ENCODE data around the gene NOL6. TPM values are rescaled to one million over a fixed set of nuclear protein-coding genes. Genes with fewer than 3 reads are reported as not detected.
A peak's percentile ranks its signal among the peaks of the same experiment; 100 is the strongest.

Gene NOL6
- total and polyA plus RNA-seq, 10 of the 15 experiments (the other 5 are each of a cell fraction or from before 2014, with no cell fraction given) = 8.3 to 53.2 (median 33.1) TPM

- no peak overlapping the region for H3K4me2 ChIP-seq (ENCODE audit: control insufficient read depth, insufficient read depth)
- no peaks in the 10 kb centered on the region; a peak in 1 of 4 replicates for H3K36me3 ChIP-seq (ENCODE audit: control insufficient read depth in 2 of 2, insufficient read depth in 2 of 2, low read length in 1 of 2)
- BruUV-seq (replicated peaks) = no TSS peak
- in situ Hi-C loops (cut with MboI) = no loop called here
- RAD21 ChIA-PET (ENCODE audit: unreplicated experiment) = interaction anchor here (0.9 to 2.9 kb wide), 6 partner anchors 13 to 228 kb away, joined by 3 to 18 read pairs (median 10); partner anchors contain the start of gene NOL6
- 24% methylated on average over 11 of the region's 11 CpGs for WGBS (ENCODE audit: insufficient coverage, insufficient replicate concordance, low lambda C conversion rate, missing lambda C conversion rate)
- DNase-seq (ENCODE audit: low read depth, low spot score) (no peak), FAIRE-seq (no peak), ATAC-seq (peak; percentile 8)
- POLR2A ChIA-PET = interaction anchor here (2.8 kb wide), 1 partner anchor 19 kb away, joined by 12 read pairs; the partner anchor contains the start of gene NOL6
- H3K27ac ChIP-seq (ENCODE audit: control insufficient read depth, insufficient read depth) = no peak overlapping the region
- CTCF ChIA-PET = interaction anchor here (1.2 to 8.9 kb wide), 12 partner anchors 11 to 171 kb away, joined by 3 to 154 read pairs (median 10); partner anchors contain the start of genes AQP7 and NOL6
- intact Hi-C loops (cut with micrococcal nuclease; ENCODE audit: unreplicated experiment) = loop anchor here (10.0 kb wide), 1 partner anchor 169 kb away; no protein-coding TSS in a partner anchor
- H3K4me1 ChIP-seq (ENCODE audit: control insufficient read depth, insufficient read depth, low read length) = peaks cover 39% of the 10 kb centered on the region
- H4K20me1 ChIP-seq (ENCODE audit: control insufficient read depth, insufficient read depth) = no peaks in the 10 kb centered on the region
- no peaks in the 10 kb centered on the region for H3K27me3 ChIP-seq (replicated peaks in 1 of 2; ENCODE audit: control insufficient read depth in 2 of 2, insufficient read depth in 2 of 2, low read length in 1 of 2)
- H2AFZ ChIP-seq (ENCODE audit: control insufficient read depth, low read depth, low read length) = no peak overlapping the region
- SMC1A ChIA-PET (ENCODE audit: uncharacterized antibody, unreplicated experiment) = interaction anchor here (1.1 to 3.2 kb wide), 5 partner anchors 10 to 50 kb away, joined by 4 to 20 read pairs (median 10); partner anchors contain the start of gene NOL6
- no peaks in the 10 kb centered on the region for H3K9me3 ChIP-seq (replicated peaks; ENCODE audit: control insufficient read depth, insufficient read depth, low read length)
- H3K9ac ChIP-seq (ENCODE audit: control insufficient read depth, insufficient read depth, low read length) = no peak overlapping the region
- no peak overlapping the region for H3K4me3 ChIP-seq
- no peaks in the 10 kb centered on the region for H3K79me2 ChIP-seq (ENCODE audit: control insufficient read depth, insufficient read depth, low read length)
- TF ChIP-seq TCF3 (IDR thresholded peaks at IDR 0.05; ENCODE audit: borderline replicate concordance, insufficient read depth, low read depth, low read length) (peak; percentile 40; the same call in 1 of the 2 replicates), PAX8 (IDR thresholded peaks at IDR 0.05) (no peak)
Measured at GRCh38 chr9:33453999-33454660, 19.6 kb downstream of the NOL6 start.

DNA sequence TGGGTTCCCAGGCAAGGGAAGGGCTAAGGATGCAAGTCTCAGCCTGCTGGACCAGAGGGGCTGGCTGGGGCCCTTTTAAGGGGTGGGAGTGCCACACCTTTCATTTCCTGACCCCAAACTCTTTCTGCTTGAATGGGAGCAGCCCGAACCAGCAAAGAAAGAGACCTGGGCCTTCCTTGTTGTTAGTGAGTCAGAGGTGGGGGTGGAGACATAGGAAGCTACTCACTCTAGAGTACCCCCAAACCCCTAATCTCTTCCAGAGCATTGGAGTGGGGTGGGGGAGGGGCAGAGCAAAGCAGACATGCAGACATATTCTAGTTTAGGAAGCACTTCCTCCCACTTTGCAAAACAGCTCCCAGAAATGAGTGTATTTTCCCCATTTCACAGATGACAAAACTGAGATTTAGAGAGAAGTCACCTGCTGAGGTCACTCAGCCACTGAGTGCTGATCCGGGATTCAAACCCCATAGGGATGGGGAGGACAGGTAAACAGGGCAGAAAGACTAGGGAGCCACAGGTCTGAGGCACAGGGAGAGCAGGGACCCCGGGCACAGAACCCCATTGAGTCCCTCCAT is 20.4 kb downstream of the NOL6 start:
- H3K79me2 ChIP-seq (ENCODE audit: control insufficient read depth, insufficient read depth, low read length) = no peaks in the 10 kb centered on the region
- POLR2A ChIA-PET = interaction anchor here (2.8 kb wide), 1 partner anchor 20 kb away, joined by 12 read pairs; the partner anchor contains the start of gene NOL6
- no TSS peak for BruUV-seq (replicated peaks)
- SMC1A ChIA-PET (ENCODE audit: uncharacterized antibody, unreplicated experiment) = interaction anchor here (0.7 to 3.2 kb wide), 12 partner anchors 11 to 163 kb away, joined by 3 to 20 read pairs (median 4); partner anchors contain the start of genes NFX1 and NOL6
- WGBS (ENCODE audit: insufficient coverage, insufficient replicate concordance, low lambda C conversion rate, missing lambda C conversion rate) = 19% methylated on average over 3 of the region's 3 CpGs
- no peak overlapping the region for H3K9ac ChIP-seq (ENCODE audit: control insufficient read depth, insufficient read depth, low read length)
- FAIRE-seq (no peak), DNase-seq (ENCODE audit: low read depth, low spot score) (no peak), ATAC-seq (peak; percentile 5; the same call in 2 of the 3 replicates)
- intact Hi-C loops (cut with micrococcal nuclease; ENCODE audit: unreplicated experiment) = loop anchor here (10.0 kb wide), 1 partner anchor 169 kb away; no protein-coding TSS in a partner anchor
- in situ Hi-C loops (cut with MboI) = no loop called here
- peak overlapping the region; percentile 15; the same call in 1 of the 2 replicates for H3K4me2 ChIP-seq (ENCODE audit: control insufficient read depth, insufficient read depth)
- H2AFZ ChIP-seq (ENCODE audit: control insufficient read depth, low read depth, low read length) = no peak overlapping the region
- H3K4me3 ChIP-seq = no peak overlapping the region
- H3K27me3 ChIP-seq (replicated peaks in 1 of 2; ENCODE audit: control insufficient read depth in 2 of 2, insufficient read depth in 2 of 2, low read length in 1 of 2) = no peaks in the 10 kb centered on the region
- RAD21 ChIA-PET (ENCODE audit: unreplicated experiment) = interaction anchor here (0.6 to 2.9 kb wide), 13 partner anchors 11 to 305 kb away, joined by 3 to 18 read pairs (median 5); partner anchors contain the start of genes NFX1 and NOL6
- TF ChIP-seq CREB1 (IDR thresholded peaks at IDR 0.05; ENCODE audit: low read depth) (no peak), ELK1 (IDR thresholded peaks at IDR 0.05; ENCODE audit: low read depth, low read length) (no peak)
- CTCF ChIA-PET = interaction anchor here (0.6 to 8.9 kb wide), 28 partner anchors 11 to 493 kb away, joined by 3 to 154 read pairs (median 5); partner anchors contain the start of genes AQP7 and NOL6
- H3K9me3 ChIP-seq (replicated peaks; ENCODE audit: control insufficient read depth, insufficient read depth, low read length) = no peaks in the 10 kb centered on the region
- H3K4me1 ChIP-seq (ENCODE audit: control insufficient read depth, insufficient read depth, low read length) = peaks cover 32% of the 10 kb centered on the region
- no peaks in the 10 kb centered on the region for H4K20me1 ChIP-seq (ENCODE audit: control insufficient read depth, insufficient read depth)
- no peak overlapping the region; the same call in 1 of the 2 replicates for H3K27ac ChIP-seq (ENCODE audit: control insufficient read depth, insufficient read depth)
- no peaks in the 10 kb centered on the region; a peak in 1 of 4 replicates for H3K36me3 ChIP-seq (ENCODE audit: control insufficient read depth in 2 of 2, insufficient read depth in 2 of 2, low read length in 1 of 2)

All from GM12878 (cell line).